VCaP (cell line): Measurements from ENCODE around the gene SMKR1.
"Not testable (repeated sequence)": the region's sequence is repeated elsewhere in the genome, so short reads cannot be mapped to it uniquely, and the experiment has no call there.

Experiments
- H3K27ac ChIP-seq: fragments of 450-650 bp; 2 replicates; pipeline ENCODE4 v1.5.1; 2017
- CTCF ChIP-seq: fragments of 450-650 bp; conservative IDR thresholded peaks from 2 replicates; pipeline ENCODE4 v1.5.1; 2017; ENCODE audit warnings: mild to moderate bottlenecking, moderate library complexity

Gene SMKR1

DNA sequence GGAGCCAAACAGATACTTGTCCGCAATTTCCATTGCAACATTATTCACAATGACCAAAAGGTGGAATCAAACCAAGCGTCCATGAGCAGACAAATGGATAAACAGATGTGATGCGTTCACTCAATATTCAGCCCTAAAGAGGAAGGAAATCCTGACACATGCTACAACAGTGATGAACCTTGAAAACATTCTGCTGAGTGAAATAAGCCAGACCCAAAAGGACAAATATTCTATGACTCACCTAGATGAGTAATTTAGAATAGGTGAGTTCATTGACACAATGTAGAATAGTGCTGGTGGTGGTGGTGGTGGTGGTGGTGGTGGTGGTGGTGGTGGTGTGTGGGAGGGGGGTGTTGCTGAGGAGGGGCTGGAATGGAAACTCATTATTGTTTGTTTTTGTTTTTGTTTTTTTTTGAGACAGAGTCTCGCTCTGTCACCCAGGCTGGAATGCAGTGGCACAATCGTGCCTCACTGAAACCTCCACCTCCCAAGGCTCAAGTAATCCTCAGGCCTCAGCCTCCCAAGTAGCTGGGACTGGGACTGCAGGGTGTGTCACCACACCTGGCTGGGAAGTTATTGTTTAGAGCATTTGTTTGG is 28.6 kb downstream of the SMKR1 start:
- TF ChIP-seq CTCF = no peak
- no peak overlapping the region for H3K27ac ChIP-seq

DNA sequence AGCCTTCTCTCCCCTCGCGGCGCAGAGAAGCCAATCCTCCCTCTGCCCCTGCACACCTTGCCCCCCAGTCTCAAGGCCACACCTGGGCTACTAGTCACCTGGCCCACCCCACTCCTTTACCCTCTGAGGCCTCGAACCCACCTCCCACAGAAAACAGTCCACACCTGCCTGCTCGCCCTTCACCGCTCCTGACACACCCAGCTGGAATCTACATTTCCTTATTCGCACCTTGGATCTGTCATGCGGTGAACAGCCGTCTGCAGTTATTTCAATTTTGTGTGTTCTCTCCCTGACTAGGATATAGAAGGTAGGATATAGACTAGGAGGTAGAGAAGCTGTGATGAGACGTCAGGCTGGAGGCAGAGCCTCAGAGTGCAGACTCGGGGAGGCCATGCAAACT is 29.4 kb downstream of the SMKR1 start:
- TF ChIP-seq CTCF = no peak
- no peak overlapping the region for H3K27ac ChIP-seq

DNA sequence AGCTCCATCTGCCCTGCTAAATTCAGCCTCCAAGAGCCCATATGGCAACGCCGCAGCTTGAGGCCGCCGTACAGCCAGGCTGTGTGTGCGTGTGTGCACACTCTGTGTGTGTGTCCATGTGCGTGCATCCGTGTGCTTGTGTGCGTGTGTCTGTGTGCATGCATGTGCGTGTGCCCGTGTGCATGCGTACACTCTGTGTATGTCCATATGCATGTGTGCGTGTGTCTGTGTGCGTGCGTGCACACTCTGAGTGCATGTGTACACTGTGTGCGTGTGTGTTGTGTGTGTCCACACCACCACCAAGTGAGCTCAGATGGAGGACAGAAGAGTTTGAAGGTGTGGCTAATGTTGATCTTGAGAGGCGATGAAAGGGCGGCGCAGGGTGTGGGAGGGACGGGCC is 30.0 kb downstream of the SMKR1 start:
- H3K27ac ChIP-seq = no peak overlapping the region
- TF ChIP-seq CTCF = no peak

DNA sequence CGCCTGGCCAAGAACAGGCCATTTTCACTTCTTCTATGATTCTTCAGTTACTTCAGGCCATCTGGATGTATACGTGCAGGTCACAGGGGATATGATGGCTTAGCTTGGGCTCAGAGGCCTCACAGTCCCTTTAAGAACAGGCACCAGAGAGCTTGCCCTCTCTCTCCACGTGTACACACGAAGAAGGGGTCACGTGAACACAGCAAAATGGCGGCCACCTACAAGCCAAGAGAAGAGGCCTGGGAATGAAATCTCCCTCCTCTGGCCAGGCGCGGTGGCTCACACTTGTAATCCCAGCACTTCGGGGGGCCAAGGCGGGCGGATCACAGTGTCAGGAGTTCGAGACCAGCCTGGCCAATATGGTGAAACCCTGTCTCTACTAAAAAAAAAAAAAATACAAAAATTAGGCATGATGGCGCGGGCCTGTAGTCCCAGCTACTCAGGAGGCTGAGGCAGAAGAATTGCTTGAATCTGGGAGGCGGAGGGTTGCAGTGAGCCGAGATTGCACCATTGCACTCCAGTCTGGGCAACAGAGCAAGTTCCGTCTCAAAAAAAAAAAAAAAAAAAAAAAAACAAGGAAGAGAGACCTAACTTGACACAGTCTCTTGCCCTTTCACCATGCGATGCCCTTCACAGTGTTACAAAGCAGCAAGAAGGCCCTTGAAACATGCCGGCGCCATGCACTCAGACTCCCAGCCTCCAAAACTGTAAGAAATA is 32.4 kb downstream of the SMKR1 start:
- H3K27ac ChIP-seq = not testable (repeated sequence)

GRCh38 chr7:129535896-129536295 is 33.6 kb downstream of the SMKR1 start:
- no peak overlapping the region for H3K27ac ChIP-seq
- no peak for TF ChIP-seq CTCF

- TF ChIP-seq CTCF = no peak
These were observed 34.0 kb downstream of the SMKR1 start for GRCh38 chr7:129536323-129536722.

DNA sequence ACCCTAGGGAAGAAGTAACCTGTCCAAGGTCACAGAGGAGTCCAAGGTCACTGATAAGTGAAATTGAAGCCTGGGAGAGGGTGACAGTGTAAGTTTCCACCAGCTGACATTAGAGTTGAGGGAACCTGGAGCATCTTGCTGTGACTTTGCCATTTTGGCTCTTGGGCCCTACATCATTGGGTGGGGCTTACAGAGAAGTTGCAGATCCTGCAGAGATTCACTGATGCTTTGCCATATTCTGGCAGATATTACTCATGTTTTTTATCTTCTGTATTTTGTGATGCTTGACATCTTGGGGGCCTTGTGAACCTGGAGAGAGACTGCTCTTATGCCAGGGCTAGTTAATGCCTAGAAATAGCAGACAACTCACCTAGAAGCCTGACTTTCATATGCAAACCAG is 36.5 kb downstream of the SMKR1 start:
- H3K27ac ChIP-seq = no peak overlapping the region
- no peak for TF ChIP-seq CTCF

More at GRCh38 chr7:129536323-129536722, 34.0 kb downstream of the SMKR1 start:
- no peak overlapping the region for H3K27ac ChIP-seq

GRCh38 chr7:129540340-129540739 is 38.0 kb downstream of the SMKR1 start:
- no peak for TF ChIP-seq CTCF
- no peak overlapping the region for H3K27ac ChIP-seq
